Kidney epithelial cell (primary cell): Measurements from ENCODE around the gene AP3B1. TPM values are rescaled to one million over a fixed set of nuclear protein-coding genes. Genes with fewer than 3 reads are reported as not detected.
A peak's percentile ranks its signal among the peaks of the same experiment; 100 is the strongest.

Source experiments
- DNase-seq: peaks from one replicate; pipeline ENCODE4 v3.0.0-alpha.2; 2010; ENCODE audit warnings: low read depth
- H3K27me3 ChIP-seq: 2 replicates; pipeline ENCODE4 v1.6.0; 2011; ENCODE audit warnings: low read length; ENCODE audit not compliant: control insufficient read depth, insufficient read depth
- H3K36me3 ChIP-seq: 2 replicates; pipeline ENCODE4 v1.5.1; 2011; ENCODE audit warnings: low read length; ENCODE audit not compliant: control insufficient read depth, insufficient read depth
- H3K4me3 ChIP-seq: 2 replicates; pipeline ENCODE4 v1.5.1; 2011; ENCODE audit warnings: low read depth, mild to moderate bottlenecking, control low read depth, low read length
- CTCF ChIP-seq: IDR thresholded peaks from 2 replicates; pipeline ENCODE4 v1.5.1; 2011; ENCODE audit warnings: mild to moderate bottlenecking, moderate library complexity, low read length, control low read depth, inconsistent platforms; ENCODE audit not compliant: insufficient read depth, poor library complexity, severe bottlenecking
- total RNA-seq: library from RNA; depleted of rRNA; stranded (reverse); fragments of >200 nt; gene quantifications from 2 replicates; pipeline ENCODE4 v1.2.3, GENCODE V29; 2015

AP3B1 gene
- 30.6 and 36.4 TPM in 2 replicates for total RNA-seq

- TF ChIP-seq CTCF = no peak
- DNase-seq = peak; percentile 86
- Histone ChIP-seq H3K36me3 (no peaks in the 10 kb centered on the region), H3K4me3 (peak within 1 kb of the TSS; percentile 97), H3K27me3 (no peaks in the 10 kb centered on the region)
Observed at GRCh38 chr5:78294248-78295034, at the start of gene AP3B1. Gene AP3B1, minus strand, starts transcription at chr5:78294698. Its CDS starts 119 bp downstream, at chr5:78294579.

GRCh38 chr5:78341440-78341839 lies 46.9 kb upstream of the AP3B1 start:
- no peak overlapping the region for H3K4me3 ChIP-seq
- no peak for DNase-seq
- H3K36me3 ChIP-seq = no peaks in the 10 kb centered on the region
- no peak for TF ChIP-seq CTCF
- no peaks in the 10 kb centered on the region for H3K27me3 ChIP-seq

- TF ChIP-seq CTCF = no peak
- DNase-seq = no peak
- no peaks in the 10 kb centered on the region for H3K36me3 ChIP-seq
- no peaks in the 10 kb centered on the region for H3K27me3 ChIP-seq
- no peak overlapping the region for H3K4me3 ChIP-seq
Observed at GRCh38 chr5:78339617-78340436, 45.3 kb upstream of the AP3B1 start.

GRCh38 chr5:78336698-78337097 lies 42.2 kb upstream of the AP3B1 start:
- no peak for DNase-seq
- no peaks in the 10 kb centered on the region for H3K36me3 ChIP-seq
- no peak overlapping the region for H3K4me3 ChIP-seq
- no peak for TF ChIP-seq CTCF
- no peaks in the 10 kb centered on the region for H3K27me3 ChIP-seq

GRCh38 chr5:78335976-78336375 lies 41.5 kb upstream of the AP3B1 start:
- no peak overlapping the region for H3K4me3 ChIP-seq
- no peaks in the 10 kb centered on the region for H3K36me3 ChIP-seq
- DNase-seq = no peak
- no peaks in the 10 kb centered on the region for H3K27me3 ChIP-seq
- TF ChIP-seq CTCF = no peak
